Measurements from ENCODE around the gene DMRTC1B.
"Not testable (repeated sequence)": the region's sequence is repeated elsewhere in the genome, so short reads cannot be mapped to it uniquely, and the experiment has no call there.

DMRTC1B gene

GRCh38 chrX:72776653-72777466, at the start of gene DMRTC1B:
Gene DMRTC1B (plus strand): TSS chrX:72776890. CDS start chrX:72845136, 68,246 bp downstream.
- DNase-seq, result not testable (repeated sequence)

- DNase-seq, result no peak
These were observed 48.8 kb upstream of the DMRTC1B start for GRCh38 chrX:72727846-72728245.

GRCh38 chrX:72733636-72734035, 43.1 kb upstream of the DMRTC1B start:
- not testable (repeated sequence) for DNase-seq

- DNase-seq, result no peak
These were observed 41.1 kb upstream of the DMRTC1B start for GRCh38 chrX:72735561-72735960.

- DNase-seq, result not testable (repeated sequence)
These were observed 31.1 kb upstream of the DMRTC1B start for GRCh38 chrX:72745546-72745945.

- DNase-seq, result not testable (repeated sequence)
These were observed 28.1 kb upstream of the DMRTC1B start for GRCh38 chrX:72748545-72748944.

GRCh38 chrX:72760454-72760853, 16.2 kb upstream of the DMRTC1B start:
- not testable (repeated sequence) for DNase-seq

GRCh38 chrX:72777467-72777790, 739 bp downstream of the DMRTC1B start:
- DNase-seq, result not testable (repeated sequence)

- DNase-seq, result not testable (repeated sequence)
These were observed 1.5 kb downstream of the DMRTC1B start for GRCh38 chrX:72778146-72778545.

GRCh38 chrX:72782560-72782959, 5.9 kb downstream of the DMRTC1B start, which contains the start of gene FAM236B:
Gene FAM236B (minus strand): TSS chrX:72782660. CDS start chrX:72782560, 100 bp downstream.
- not testable (repeated sequence) for DNase-seq

GRCh38 chrX:72783365-72783936, 6.8 kb downstream of the DMRTC1B start:
- DNase-seq, result not testable (repeated sequence)

- DNase-seq, result not testable (repeated sequence)
These were observed 7.3 kb downstream of the DMRTC1B start for GRCh38 chrX:72783964-72784363.

GRCh38 chrX:72788142-72788541, 11.5 kb downstream of the DMRTC1B start:
- DNase-seq, result not testable (repeated sequence)

- DNase-seq, result not testable (repeated sequence)
These were observed 13.7 kb downstream of the DMRTC1B start for GRCh38 chrX:72790390-72790789.

GRCh38 chrX:72808110-72808509, 31.4 kb downstream of the DMRTC1B start, which contains the start of gene FAM236D:
Gene FAM236D (minus strand): TSS chrX:72808210. CDS start chrX:72808110, 100 bp downstream.
- DNase-seq, result not testable (repeated sequence)

GRCh38 chrX:72830701-72831100, 54.0 kb downstream of the DMRTC1B start:
- not testable (repeated sequence) for DNase-seq

- not testable (repeated sequence) for DNase-seq
These were observed 60.8 kb downstream of the DMRTC1B start for GRCh38 chrX:72837532-72837931.

GRCh38 chrX:72882898-72883297, 106.2 kb downstream of the DMRTC1B start:
- not testable (repeated sequence) for DNase-seq

- not testable (repeated sequence) for DNase-seq
These were observed 113.0 kb downstream of the DMRTC1B start for GRCh38 chrX:72889740-72890139.
